Right lobe of liver (tissue), 4 donors: Measurements from ENCODE around the gene GSTP1.

ENCODE experiments used
- CTCF ChIP-seq, 4 donors: fragments of 200-600 bp in 3 of 4; fragments of 450-650 bp in 1 of 4; IDR thresholded peaks; one replicate each; pipeline versions ENCODE4 v1.5.1 to v1.8.0; 2016 to 2022; ENCODE audit warnings: antibody characterized with exemption in 4 of 4, mild to moderate bottlenecking in 2 of 4
- POLR2A ChIP-seq: fragments of 450-650 bp; IDR thresholded peaks from one replicate; pipeline ENCODE4 v1.6.1; 2017; ENCODE audit warnings: antibody characterized with exemption, mild to moderate bottlenecking
- donor health status: DM: no; HTN: no; CAD: no.
- donor health status: DM: no; HTN: no; CAD: no.
- donor health status: DM: no; HTN: yes; CAD: no.

- TF ChIP-seq POLR2A: no peak
- no peak for TF ChIP-seq CTCF (IDR thresholded peaks at IDR 0.05)
These were observed 1.6 kb upstream of the GSTP1 start for GRCh38 chr11:67582011-67582410.
